ENCODE measurements around the gene ALX3. TPM values are rescaled to one million over a fixed set of nuclear protein-coding genes. Genes with fewer than 3 reads are reported as not detected.

Gene ALX3
- polyA plus RNA-seq, 3 donors: not detected

- Mint-ChIP-seq H3K36me3 (peaks cover 95 to 97% of the 10 kb centered on the region in 2 donors), H3K27ac (no peak overlapping the region), H3K27me3 (ENCODE audit: low read depth in 3 of 3) (no peaks in the 10 kb centered on the region), H3K9me3 (no peaks in the 10 kb centered on the region), H3K4me1 (peaks cover 10% of the 10 kb centered on the region), H3K4me3 (no peak overlapping the region)
- H4K20me1 ChIP-seq (ENCODE audit: insufficient read depth, low read length): peaks cover 26% of the 10 kb centered on the region
- H3K36me3 ChIP-seq (replicated peaks in 1 of 2; ENCODE audit: control insufficient read depth in 1 of 2, insufficient read depth in 2 of 2, low read length in 2 of 2): peaks cover 87 to 100% of the 10 kb centered on the region in 2 donors
- DNase-seq: peak; percentile 37 to 55 (median 43)
- no peaks in the 10 kb centered on the region for H3K79me2 ChIP-seq (ENCODE audit: insufficient read depth, low read length)
- WGBS (ENCODE audit: insufficient coverage): 93% methylated on average over 12 of the region's 16 CpGs
- no peaks in the 10 kb centered on the region for H3K27me3 ChIP-seq (ENCODE audit: control insufficient read depth in 2 of 2, insufficient read depth in 2 of 2, low read length in 2 of 2)
- H3K4me2 ChIP-seq (replicated peaks; ENCODE audit: extremely low read depth, low read length, poor library complexity, severe bottlenecking): no peak overlapping the region
- H3K27ac ChIP-seq (ENCODE audit: low read depth in 1 of 2, low read length in 2 of 2): no peak overlapping the region
- intact Hi-C loops (cut with micrococcal nuclease): loop anchor here in 1 of 2 donors (1.0 kb wide), 1 partner anchor 53 kb away; no protein-coding TSS in a partner anchor
- H3K9me3 ChIP-seq (replicated peaks in 1 of 2; ENCODE audit: control insufficient read depth in 1 of 2, insufficient read depth in 1 of 2, low read length in 2 of 2): no peaks in the 10 kb centered on the region
- TF ChIP-seq CTCF (IDR thresholded peaks at IDR 0.05): peak; percentile 98
- no peak overlapping the region for H3K9ac ChIP-seq (ENCODE audit: insufficient read depth, low read length, poor library complexity, severe bottlenecking)
- H2AFZ ChIP-seq (ENCODE audit: insufficient read depth, low read depth, low read length, poor library complexity, severe bottlenecking): no peak overlapping the region
- no peak overlapping the region for H3K4me3 ChIP-seq (replicated peaks in 1 of 3; ENCODE audit: low read depth in 2 of 3, low read length in 3 of 3)
- H3K4me1 ChIP-seq (ENCODE audit: control insufficient read depth in 1 of 2, insufficient read depth in 2 of 2, low read length in 2 of 2): peaks cover 10 to 11% of the 10 kb centered on the region in 2 donors
Measured at GRCh38 chr1:110053552-110054428, 16.7 kb downstream of the ALX3 start.

- H3K4me2 ChIP-seq (replicated peaks; ENCODE audit: extremely low read depth, low read length, poor library complexity, severe bottlenecking): no peak overlapping the region
- H3K4me3 ChIP-seq (replicated peaks in 1 of 3; ENCODE audit: low read depth in 2 of 3, low read length in 3 of 3): no peak overlapping the region
- DNase-seq: no peak
- H4K20me1 ChIP-seq (ENCODE audit: insufficient read depth, low read length): peaks cover 18% of the 10 kb centered on the region
- H3K9ac ChIP-seq (ENCODE audit: insufficient read depth, low read length, poor library complexity, severe bottlenecking): no peak overlapping the region
- H3K9me3 ChIP-seq (replicated peaks in 1 of 2; ENCODE audit: control insufficient read depth in 1 of 2, insufficient read depth in 1 of 2, low read length in 2 of 2): no peaks in the 10 kb centered on the region
- WGBS (ENCODE audit: insufficient coverage): no CpG with 5 or more reads among the region's 2 CpGs
- Mint-ChIP-seq H3K4me3 (no peak overlapping the region), H3K4me1 (no peaks in the 10 kb centered on the region), H3K9me3 (no peaks in the 10 kb centered on the region), H3K27me3 (ENCODE audit: low read depth in 3 of 3) (no peaks in the 10 kb centered on the region), H3K36me3 (peaks cover 97 to 100% of the 10 kb centered on the region in 2 donors), H3K27ac (no peak overlapping the region)
- H3K4me1 ChIP-seq (ENCODE audit: control insufficient read depth in 1 of 2, insufficient read depth in 2 of 2, low read length in 2 of 2): no peaks in the 10 kb centered on the region
- peaks cover 99 to 100% of the 10 kb centered on the region in 2 donors for H3K36me3 ChIP-seq (replicated peaks in 1 of 2; ENCODE audit: control insufficient read depth in 1 of 2, insufficient read depth in 2 of 2, low read length in 2 of 2)
- intact Hi-C loops (cut with micrococcal nuclease): no loop called here
- H3K27ac ChIP-seq (ENCODE audit: low read depth in 1 of 2, low read length in 2 of 2): no peak overlapping the region
- no peaks in the 10 kb centered on the region for H3K79me2 ChIP-seq (ENCODE audit: insufficient read depth, low read length)
- no peak for TF ChIP-seq CTCF (IDR thresholded peaks at IDR 0.05)
- H2AFZ ChIP-seq (ENCODE audit: insufficient read depth, low read depth, low read length, poor library complexity, severe bottlenecking): no peak overlapping the region
- no peaks in the 10 kb centered on the region for H3K27me3 ChIP-seq (ENCODE audit: control insufficient read depth in 2 of 2, insufficient read depth in 2 of 2, low read length in 2 of 2)
Measured at GRCh38 chr1:110051262-110051648, 19.2 kb downstream of the ALX3 start.
